ENCODE results near the gene FZD10.

DNA sequence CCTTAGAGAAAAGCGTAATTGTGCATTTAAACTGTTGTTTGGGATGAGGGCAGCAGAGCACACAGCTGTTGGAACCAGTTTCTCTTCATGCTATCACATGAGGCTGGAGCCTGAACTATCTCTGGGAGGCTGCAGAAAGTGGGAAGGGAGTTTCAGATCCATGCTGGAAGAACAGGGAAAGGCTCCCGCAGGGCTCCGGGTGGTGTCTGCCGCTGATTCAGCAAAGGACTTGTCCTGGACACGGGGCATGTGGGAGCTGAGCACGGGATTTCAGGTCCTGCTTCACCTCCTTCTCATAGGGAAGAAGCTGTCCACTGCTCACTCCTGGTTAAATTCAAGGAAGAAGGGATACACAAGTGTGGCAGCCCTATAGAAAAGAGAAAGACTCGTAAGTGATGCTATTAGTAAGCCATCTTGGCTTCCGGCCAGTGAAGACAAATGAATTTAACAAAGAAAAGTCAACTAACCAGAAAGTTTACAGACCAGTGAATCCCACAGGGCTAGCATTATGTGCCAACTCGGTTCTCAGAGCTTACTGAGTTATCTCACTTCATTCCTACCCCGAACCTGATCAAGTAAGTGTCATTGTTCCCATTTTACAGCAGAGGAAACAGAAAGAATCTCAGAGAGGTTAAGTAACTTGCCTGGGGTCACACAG lies 6.7 kb upstream of the FZD10 start:
- TF ChIP-seq, protein P1, sequence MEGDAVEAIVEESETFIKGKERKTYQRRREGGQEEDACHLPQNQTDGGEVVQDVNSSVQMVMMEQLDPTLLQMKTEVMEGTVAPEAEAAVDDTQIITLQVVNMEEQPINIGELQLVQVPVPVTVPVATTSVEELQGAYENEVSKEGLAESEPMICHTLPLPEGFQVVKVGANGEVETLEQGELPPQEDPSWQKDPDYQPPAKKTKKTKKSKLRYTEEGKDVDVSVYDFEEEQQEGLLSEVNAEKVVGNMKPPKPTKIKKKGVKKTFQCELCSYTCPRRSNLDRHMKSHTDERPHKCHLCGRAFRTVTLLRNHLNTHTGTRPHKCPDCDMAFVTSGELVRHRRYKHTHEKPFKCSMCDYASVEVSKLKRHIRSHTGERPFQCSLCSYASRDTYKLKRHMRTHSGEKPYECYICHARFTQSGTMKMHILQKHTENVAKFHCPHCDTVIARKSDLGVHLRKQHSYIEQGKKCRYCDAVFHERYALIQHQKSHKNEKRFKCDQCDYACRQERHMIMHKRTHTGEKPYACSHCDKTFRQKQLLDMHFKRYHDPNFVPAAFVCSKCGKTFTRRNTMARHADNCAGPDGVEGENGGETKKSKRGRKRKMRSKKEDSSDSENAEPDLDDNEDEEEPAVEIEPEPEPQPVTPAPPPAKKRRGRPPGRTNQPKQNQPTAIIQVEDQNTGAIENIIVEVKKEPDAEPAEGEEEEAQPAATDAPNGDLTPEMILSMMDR (conservative IDR thresholded peaks at IDR 0.05; ENCODE audit: low read depth in 2 of 2), result no peak
- TF ChIP-seq EZH2phosphoT487 (IDR thresholded peaks at IDR 0.05; ENCODE audit: unreplicated experiment) (no peak), EZH2 (IDR thresholded peaks at IDR 0.05; ENCODE audit: low read depth, unreplicated experiment) (no peak), POLR2AphosphoS5 (IDR thresholded peaks at IDR 0.05; ENCODE audit: low read depth) (no peak), ETS1 (IDR thresholded peaks at IDR 0.05) (no peak), NANOG (IDR thresholded peaks at IDR 0.05; ENCODE audit: borderline replicate concordance) (no peak), CREB1 (CRISPR knock-in tag; IDR thresholded peaks at IDR 0.05; ENCODE audit: low read depth) (no peak), JUNB (IDR thresholded peaks at IDR 0.05; ENCODE audit: unreplicated experiment) (no peak), STAT1 (IDR thresholded peaks at IDR 0.05; ENCODE audit: unreplicated experiment) (no peak)
- TF ChIP-seq, protein P2, sequence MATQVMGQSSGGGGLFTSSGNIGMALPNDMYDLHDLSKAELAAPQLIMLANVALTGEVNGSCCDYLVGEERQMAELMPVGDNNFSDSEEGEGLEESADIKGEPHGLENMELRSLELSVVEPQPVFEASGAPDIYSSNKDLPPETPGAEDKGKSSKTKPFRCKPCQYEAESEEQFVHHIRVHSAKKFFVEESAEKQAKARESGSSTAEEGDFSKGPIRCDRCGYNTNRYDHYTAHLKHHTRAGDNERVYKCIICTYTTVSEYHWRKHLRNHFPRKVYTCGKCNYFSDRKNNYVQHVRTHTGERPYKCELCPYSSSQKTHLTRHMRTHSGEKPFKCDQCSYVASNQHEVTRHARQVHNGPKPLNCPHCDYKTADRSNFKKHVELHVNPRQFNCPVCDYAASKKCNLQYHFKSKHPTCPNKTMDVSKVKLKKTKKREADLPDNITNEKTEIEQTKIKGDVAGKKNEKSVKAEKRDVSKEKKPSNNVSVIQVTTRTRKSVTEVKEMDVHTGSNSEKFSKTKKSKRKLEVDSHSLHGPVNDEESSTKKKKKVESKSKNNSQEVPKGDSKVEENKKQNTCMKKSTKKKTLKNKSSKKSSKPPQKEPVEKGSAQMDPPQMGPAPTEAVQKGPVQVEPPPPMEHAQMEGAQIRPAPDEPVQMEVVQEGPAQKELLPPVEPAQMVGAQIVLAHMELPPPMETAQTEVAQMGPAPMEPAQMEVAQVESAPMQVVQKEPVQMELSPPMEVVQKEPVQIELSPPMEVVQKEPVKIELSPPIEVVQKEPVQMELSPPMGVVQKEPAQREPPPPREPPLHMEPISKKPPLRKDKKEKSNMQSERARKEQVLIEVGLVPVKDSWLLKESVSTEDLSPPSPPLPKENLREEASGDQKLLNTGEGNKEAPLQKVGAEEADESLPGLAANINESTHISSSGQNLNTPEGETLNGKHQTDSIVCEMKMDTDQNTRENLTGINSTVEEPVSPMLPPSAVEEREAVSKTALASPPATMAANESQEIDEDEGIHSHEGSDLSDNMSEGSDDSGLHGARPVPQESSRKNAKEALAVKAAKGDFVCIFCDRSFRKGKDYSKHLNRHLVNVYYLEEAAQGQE (IDR thresholded peaks at IDR 0.05; ENCODE audit: unreplicated experiment), result no peak
- TF ChIP-seq, protein P3, sequence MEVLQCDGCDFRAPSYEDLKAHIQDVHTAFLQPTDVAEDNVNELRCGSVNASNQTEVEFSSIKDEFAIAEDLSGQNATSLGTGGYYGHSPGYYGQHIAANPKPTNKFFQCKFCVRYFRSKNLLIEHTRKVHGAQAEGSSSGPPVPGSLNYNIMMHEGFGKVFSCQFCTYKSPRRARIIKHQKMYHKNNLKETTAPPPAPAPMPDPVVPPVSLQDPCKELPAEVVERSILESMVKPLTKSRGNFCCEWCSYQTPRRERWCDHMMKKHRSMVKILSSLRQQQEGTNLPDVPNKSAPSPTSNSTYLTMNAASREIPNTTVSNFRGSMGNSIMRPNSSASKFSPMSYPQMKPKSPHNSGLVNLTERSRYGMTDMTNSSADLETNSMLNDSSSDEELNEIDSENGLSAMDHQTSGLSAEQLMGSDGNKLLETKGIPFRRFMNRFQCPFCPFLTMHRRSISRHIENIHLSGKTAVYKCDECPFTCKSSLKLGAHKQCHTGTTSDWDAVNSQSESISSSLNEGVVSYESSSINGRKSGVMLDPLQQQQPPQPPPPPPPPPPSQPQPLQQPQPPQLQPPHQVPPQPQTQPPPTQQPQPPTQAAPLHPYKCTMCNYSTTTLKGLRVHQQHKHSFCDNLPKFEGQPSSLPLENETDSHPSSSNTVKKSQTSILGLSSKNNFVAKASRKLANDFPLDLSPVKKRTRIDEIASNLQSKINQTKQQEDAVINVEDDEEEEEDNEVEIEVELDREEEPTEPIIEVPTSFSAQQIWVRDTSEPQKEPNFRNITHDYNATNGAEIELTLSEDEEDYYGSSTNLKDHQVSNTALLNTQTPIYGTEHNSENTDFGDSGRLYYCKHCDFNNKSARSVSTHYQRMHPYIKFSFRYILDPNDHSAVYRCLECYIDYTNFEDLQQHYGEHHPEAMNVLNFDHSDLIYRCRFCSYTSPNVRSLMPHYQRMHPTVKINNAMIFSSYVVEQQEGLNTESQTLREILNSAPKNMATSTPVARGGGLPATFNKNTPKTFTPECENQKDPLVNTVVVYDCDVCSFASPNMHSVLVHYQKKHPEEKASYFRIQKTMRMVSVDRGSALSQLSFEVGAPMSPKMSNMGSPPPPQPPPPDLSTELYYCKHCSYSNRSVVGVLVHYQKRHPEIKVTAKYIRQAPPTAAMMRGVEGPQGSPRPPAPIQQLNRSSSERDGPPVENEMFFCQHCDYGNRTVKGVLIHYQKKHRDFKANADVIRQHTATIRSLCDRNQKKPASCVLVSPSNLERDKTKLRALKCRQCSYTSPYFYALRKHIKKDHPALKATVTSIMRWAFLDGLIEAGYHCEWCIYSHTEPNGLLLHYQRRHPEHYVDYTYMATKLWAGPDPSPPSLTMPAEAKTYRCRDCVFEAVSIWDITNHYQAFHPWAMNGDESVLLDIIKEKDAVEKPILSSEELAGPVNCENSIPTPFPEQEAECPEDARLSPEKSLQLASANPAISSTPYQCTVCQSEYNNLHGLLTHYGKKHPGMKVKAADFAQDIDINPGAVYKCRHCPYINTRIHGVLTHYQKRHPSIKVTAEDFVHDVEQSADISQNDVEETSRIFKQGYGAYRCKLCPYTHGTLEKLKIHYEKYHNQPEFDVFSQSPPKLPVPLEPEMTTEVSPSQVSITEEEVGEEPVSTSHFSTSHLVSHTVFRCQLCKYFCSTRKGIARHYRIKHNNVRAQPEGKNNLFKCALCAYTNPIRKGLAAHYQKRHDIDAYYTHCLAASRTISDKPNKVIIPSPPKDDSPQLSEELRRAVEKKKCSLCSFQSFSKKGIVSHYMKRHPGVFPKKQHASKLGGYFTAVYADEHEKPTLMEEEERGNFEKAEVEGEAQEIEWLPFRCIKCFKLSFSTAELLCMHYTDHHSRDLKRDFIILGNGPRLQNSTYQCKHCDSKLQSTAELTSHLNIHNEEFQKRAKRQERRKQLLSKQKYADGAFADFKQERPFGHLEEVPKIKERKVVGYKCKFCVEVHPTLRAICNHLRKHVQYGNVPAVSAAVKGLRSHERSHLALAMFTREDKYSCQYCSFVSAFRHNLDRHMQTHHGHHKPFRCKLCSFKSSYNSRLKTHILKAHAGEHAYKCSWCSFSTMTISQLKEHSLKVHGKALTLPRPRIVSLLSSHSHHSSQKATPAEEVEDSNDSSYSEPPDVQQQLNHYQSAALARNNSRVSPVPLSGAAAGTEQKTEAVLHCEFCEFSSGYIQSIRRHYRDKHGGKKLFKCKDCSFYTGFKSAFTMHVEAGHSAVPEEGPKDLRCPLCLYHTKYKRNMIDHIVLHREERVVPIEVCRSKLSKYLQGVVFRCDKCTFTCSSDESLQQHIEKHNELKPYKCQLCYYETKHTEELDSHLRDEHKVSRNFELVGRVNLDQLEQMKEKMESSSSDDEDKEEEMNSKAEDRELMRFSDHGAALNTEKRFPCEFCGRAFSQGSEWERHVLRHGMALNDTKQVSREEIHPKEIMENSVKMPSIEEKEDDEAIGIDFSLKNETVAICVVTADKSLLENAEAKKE (CRISPR knock-in tag; IDR thresholded peaks at IDR 0.05), result no peak

Data from GM23338 (cell line).